GM21528 (cell line): Measurements from ENCODE around the gene GPR150.

Experiments used
- ATAC-seq: cut with Tn5 transposase; IDR thresholded peaks from one replicate; pipeline ENCODE4 v1.9.1; 2021; ENCODE audit warnings: mild to moderate bottlenecking, moderate library complexity; ENCODE audit not compliant: unreplicated experiment, low FRiP score

GPR150 gene

DNA sequence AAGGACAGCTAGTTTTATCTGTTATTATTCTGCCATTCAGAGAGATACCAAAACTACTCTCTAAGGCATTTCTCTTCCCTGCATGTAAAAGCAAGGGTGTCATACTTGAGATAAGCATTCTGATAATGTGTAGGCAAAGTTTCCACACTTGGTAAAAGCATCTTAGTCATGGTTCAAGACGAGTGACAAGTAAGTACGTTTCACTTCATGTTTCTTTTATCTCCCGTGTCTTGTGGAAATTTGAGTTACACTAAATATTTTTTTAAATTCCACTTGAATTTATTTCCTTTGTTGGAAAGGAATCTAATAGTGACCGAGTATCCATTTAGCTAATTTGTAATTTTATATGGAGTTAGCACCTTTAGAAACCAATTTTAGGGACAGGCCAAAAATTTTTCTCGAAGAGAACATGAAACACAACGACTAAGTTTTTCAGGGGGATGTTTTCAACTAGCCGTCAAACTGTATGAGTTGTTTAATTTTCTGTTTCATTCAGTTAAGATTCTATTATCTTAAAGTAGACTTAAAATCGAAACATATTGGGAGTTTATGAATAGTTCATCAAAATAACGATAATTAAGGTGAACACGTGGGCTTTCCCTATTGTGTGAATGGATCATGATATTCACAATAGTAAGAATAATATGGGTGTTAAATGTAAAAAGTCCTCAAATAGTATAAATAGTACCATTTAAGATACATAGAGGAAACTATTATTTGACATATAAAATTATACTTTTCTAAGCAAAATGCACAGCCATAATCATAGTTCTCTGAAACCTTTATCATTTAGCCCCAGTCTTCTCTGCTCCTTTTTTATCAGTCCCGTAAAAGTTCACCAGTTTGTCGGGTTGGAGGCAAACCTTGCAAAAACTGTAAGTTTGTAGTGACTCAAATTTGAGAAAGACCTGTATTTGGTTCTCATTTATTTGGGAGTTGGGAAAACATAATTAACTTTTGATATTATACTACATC lies 28.3 kb downstream of the GPR150 start:
- ATAC-seq, result no peak

DNA sequence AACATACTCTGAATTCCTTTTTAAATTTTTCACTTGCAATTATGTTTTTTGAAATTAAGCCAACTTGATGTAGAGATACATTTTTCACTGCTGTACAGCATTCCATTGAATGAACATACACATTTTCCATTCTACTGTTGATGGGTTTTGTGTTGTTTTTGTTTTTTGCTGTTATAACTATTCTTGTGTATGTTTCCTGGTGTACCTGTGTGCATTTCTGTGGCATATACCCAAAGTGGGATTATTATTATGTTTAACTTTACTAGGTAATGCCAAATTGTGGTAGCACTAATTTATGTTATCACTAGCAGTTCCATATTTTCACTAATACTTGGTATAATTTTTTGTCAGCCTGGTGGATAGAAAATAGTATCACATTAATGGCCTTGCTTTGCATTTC lies 29.4 kb downstream of the GPR150 start:
- no peak for ATAC-seq

DNA sequence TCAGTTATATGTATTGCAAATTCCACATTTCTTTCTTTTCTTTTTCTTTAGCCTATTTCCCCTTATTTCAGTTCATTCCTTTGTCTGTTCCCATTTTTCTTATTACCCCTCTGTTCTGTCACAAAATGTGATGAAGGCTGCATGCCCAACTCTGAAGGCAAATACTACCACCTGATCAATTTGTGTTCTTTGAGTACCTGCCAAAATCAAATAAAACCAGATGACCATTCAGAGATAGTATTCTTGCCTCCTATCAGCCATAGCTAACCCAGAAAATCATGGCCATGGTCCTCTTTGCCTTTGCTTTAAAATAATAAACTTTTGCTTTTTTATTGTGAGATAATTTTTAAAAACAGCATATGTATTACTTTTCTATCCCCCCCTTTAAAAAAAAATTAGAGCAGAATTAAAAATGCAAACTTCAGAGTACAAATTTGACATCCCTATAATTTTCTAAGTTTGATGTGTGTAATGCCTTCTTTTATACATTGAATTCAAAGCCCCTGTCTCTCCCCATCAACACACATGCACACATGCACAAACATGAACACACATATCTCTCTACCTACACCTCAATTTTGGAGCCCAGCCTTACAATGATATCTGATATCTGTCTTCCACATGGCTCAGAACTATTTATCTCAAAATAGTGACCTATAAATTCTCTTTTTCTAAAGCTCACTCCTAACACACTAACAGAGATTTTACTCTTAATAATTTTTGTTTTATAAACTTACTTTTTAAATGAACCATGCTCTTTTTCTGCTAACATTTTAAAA lies 30.1 kb downstream of the GPR150 start:
- no peak for ATAC-seq

DNA sequence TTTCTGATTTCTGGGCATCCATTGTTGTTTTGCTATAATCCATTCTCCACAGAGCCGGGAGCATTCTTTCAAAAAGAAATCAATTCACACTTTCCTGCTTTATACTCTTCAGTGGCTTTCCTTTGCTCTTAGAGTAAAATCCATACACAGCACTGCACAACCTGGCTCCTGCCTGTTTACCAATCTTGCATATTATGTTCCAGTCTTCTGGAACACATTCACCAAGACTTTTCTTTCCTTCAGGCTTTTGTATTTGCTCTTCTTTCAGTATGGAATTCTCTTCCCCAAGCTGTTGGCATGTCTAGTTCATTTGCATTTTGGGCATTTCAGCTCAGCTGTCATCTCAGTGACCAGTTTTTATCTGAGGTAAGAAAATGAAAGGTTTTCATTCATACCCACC lies 33.0 kb downstream of the GPR150 start:
- ATAC-seq, result no peak

DNA sequence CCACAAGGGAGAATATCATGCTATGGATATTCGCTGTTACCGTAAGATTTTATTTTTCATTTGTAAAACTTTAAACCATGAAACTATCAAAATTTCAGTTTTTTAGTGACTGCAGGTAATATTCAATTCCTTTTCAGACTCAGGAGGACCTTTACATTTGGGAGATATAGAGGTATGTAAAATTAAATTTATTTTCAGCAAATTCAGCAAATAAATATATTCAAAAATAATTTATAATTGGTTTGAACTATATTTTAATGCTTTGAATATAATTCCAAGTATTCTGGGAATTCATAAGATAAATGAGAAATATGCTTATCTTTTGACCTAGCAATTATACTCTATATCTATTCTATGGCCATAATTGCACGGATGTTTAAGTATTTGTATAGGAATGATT lies 34.3 kb downstream of the GPR150 start:
- no peak for ATAC-seq

DNA sequence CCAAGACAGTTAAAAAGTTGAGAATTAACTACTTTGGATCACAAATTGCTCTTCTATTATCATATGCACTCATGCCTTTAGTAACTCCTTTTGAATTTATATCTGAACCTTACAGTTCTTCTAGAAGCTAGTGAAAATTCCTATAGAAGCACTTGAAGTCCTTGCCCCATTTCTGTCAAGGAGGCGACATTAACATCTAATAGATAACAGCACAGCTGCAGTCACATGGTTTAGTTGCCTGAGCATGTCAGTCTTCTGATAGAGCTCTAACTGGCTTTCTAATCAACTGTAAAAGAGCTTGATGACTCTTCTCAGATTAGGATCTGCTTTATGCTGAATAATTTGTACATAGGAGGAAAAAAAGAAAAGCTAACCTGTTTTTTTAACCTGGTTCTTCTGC lies 35.7 kb downstream of the GPR150 start:
- no peak for ATAC-seq

DNA sequence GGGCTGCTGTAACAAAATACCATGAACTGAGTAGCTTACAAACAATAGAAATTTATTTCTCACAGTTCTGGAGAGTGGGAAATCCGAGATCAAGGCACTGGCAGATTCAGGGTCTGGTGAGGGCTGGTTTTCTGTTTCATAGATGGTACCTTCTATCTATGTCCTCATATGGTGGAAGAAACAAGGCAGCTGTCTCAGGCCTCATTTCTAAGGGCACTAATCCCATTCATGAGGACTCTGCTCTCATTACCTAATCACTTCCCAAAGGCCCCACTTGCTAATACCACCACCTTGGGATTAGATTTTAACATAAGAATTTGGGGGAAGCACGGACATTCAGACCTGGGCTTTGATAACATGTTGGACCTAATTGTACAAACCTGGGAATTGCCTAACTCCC lies 40.2 kb downstream of the GPR150 start:
- ATAC-seq, result no peak

DNA sequence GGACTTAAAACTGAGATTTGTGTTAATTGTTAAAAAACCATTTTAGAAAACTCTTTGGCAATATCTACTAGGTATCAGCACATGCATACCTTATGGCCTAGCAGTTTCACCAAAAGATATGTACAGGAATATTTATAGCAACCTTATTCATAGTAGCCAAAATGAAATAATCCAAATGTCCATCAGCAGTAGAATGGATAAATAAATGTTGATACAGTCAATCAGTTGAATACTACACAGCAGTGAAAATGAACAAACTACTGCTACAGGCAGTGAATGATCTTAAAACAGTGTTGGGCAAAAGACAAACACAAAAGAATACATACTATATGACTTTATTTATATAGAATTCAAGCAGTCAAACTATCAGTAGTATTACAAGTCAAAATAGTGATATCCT lies 43.1 kb downstream of the GPR150 start:
- no peak for ATAC-seq

DNA sequence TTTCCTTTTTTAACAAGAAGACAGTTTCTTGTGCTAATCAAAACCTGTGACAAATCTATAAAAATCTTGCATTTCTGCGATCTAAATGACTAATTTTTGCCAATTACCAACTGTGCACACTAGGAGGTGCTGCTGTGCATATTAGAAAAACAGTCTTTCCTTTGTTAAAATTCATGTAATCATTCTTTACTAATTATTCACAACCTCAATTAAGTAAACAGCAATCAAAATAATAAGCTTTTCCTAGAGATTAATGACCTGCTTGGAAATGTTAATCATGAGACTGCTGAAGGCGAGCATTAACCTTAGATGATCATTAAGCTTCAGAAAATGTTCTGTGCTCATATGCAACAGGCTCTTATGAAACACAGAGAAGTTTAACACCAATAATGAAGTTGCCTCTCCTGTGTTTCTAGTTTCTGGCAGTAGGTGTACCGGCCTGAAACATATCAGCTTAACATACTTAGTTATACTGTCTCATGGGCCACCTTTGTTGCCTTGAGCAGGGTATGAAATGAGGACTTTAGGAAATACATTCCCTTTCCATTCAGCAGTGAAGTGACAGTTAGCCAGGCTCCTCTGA lies 44.4 kb downstream of the GPR150 start:
- no peak for ATAC-seq

DNA sequence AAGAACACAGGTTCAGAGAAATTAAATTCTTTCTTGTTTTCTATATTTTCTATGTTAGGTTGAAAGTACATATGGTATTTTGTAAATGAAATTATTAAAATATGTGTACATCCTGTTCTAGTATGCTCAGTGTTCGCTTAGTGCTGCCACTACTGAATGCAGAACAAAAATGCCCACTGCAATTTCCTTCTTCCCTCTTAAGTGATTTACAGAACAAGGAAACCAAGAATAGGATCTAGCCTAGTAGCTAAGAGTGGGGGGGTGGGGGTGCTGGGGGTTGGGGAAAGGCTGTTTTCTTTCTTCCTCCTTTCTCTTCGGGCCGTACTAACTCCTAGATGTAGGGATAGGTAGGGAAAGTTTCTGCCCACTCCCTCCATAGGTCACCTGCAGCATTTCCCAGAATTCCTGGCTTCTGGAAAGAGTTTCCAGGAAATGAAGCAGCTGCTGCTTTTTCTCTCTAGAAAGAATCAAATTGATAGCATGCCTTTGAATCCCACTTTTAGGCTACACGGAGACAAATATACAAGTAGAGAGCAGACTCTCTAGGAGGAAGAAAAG lies 47.3 kb downstream of the GPR150 start:
- ATAC-seq, result no peak

DNA sequence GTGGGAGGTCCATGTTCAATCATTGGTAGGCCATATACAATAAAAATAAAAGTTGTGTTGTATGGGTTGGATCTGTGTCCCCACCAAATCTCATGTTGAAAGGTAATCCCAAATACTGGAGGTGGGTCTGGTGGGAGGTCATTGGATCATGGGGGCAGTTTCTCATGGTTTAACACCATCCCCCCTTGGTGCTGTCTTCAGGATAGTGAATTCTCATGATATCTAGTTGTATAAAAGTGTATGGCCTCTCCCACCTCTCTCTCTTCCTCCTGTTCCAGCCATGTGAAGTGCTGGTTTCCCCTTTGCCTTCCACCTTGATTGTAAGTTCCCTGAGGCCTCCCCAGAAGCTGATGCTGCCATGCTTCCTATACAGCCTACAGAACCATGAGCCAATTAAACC lies 47.8 kb downstream of the GPR150 start:
- ATAC-seq, result no peak

DNA sequence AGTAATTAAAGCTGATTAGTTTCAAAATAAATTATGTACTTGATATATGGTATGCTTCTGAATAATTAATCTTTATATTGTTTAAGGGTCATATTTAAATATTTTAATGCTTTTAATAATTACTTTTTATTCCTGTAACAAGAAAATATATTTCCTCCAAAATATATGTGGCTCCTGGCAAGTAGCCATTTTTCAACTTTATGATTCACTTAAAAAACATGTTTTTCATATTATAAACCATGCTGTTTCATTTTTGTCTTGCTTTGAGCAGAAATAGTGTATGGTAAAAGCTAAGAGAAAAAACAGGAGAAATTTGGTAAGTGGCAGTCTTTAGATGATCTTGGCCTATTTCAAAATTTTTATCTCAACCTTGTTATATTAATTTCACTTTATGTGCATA lies 48.3 kb downstream of the GPR150 start:
- no peak for ATAC-seq

DNA sequence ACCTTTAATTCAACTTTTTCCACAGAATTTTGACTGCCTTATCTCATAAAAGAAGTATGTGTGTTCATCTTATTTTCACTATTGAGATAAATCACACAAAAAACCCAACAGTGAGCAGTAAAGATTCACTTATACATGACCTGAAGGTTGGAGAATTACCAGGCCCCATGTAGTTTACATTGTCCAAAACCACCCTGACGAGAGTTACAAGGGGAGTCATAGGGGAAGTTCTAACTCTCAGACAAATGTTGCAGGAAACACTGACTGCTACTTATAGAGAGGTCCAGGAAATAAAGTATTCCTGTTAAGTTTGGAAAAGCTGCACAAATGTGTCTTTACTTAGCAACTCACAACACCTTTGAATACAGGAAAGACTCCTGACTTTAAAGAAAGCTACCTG lies 48.8 kb downstream of the GPR150 start:
- ATAC-seq, result no peak

DNA sequence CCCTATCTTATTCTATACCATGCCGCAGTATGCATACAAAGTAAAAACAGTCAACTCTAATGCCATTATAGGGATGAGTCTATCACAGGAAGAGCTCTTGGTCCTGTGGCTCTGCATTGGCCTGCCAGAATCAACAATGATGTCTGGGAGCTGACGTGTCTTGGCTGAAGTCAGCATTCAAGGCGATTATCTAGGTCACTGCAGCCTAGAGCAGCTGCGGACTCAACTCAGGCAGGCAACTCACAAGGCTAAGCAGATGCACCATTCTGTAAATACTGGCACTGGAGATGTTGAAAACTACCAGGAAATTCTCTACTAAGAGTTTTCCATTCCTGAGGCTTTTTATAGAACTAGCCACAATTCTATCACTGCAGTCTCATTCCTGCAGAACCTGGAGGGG lies 49.7 kb downstream of the GPR150 start:
- ATAC-seq, result no peak

DNA sequence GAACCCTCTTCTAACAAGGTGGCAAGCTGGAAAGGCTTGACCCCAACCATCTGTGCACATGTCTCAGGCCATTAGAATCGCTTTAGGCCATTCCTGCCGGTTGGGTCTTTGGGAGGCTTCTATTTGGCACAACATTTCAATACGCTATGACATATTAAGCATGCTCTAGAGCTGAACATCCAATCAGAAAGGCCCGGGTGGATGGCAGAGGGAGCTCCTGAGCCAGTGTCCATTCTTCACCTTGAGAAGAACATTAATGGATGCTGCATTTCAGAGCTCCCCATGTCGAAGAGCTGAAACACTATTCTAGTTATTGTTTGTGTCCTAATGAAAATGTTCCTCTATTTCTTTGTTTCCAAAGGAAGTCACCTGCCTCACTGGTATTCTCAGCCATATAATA lies 50.1 kb downstream of the GPR150 start:
- ATAC-seq, result no peak

DNA sequence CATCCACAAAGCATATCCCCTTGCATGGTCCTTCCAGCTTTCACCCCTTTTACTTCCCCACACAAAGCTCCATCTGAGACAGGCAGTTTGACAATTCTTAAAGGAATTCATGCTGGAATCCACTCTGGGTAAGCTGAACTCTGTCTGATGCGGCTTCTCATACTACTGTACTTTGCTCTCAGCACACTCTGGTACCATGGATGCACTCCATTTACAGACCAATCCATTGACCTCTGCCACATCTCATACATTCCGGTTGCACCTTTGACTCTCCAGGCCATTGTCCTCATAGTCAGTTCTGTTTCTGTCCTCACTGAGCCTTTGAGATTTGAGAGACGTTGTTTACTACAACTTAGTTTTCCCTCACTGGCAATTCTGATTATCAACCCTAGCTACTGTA lies 50.7 kb downstream of the GPR150 start:
- no peak for ATAC-seq
